Left ventricle myocardium superior (tissue), 1 donor: ENCODE results near the gene ANXA6. TPM values are rescaled to one million over a fixed set of nuclear protein-coding genes. Genes with fewer than 3 reads are reported as not detected.
A peak's percentile ranks its signal among the peaks of the same experiment; 100 is the strongest.

Experiments
- ATAC-seq: fragments of 200-7000 bp; cut with Tn5 transposase; one replicate; pipeline ENCODE4 v1.9.1; 2020; ENCODE audit warnings: mild to moderate bottlenecking, moderate library complexity
- DNase-seq: peaks from one replicate; pipeline ENCODE4 v3.0.0-alpha.2; 2020
- intact Hi-C: fragments of 100-400 bp; cut with micrococcal nuclease; formaldehyde crosslinking; loops from one replicate; pipeline ENCODE4 v1.11.0; 2022
- total RNA-seq: library from RNA; stranded (reverse); fragmentation: NEBNext Ultra II Directional; extraction: Animal tissue kit (Norgen Biotek cat#: 25700); gene quantifications from one replicate; pipeline ENCODE4 v1.2.1, GENCODE V29; 2021
- donor health status: DM: no; HTN: yes; CAD: no; lungs with severe emphysema.

The ANXA6 gene
- total RNA-seq, 1 donor from 2014 or later, result 214 TPM

DNA sequence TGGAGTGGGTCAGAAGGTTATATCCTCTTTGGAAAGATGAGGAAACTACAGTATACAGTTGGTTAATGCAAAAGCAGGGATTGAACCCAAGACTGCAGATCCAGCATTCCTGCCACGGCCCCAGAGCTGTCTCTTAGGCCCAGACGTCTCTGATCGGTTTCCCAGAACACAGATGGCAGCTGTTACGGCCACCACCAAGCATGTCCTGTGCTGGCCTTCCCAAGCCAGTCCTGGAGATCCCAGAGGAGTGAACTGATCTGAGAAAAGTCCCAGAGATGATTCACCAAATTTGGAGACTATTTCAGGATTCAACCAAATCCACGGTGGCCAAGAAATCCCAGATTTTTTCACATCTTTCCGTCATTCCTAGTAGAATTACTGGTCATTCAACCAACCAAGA is 96.8 kb downstream of the ANXA6 start:
- peak; percentile 10 for ATAC-seq

DNA sequence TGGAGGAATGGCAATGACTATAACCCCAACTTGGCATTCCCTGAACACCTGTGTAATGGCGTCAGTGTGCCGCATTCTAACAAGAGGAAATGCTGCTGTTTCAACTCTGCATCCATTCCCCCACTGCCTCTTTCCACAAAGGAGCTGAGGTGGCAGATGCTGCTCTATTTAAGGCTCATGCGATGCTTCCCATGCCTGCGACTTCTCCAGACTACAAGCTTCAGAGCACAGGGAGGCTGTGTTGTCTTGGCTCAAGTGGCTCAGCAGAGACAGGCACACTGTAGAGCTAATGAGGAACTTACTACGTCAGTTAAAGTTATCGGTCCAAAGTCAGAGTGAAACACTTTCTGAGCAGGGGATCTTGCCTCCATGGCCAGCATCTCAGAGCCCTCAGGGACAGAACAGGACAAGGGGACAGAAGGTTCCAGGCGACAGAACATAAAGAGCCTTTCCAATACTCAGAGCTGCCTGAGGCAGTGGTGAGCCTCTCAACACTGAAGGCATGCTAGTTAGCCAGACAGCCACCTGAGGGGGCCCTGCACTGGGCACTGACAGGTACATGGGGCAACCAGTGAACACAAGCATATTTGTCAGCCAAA is 98.6 kb downstream of the ANXA6 start:
- ATAC-seq (peak; percentile 21), DNase-seq (no peak)
- intact Hi-C loops, result loop anchor here (5.0 kb wide), 1 partner anchor 53 kb away; no protein-coding TSS in a partner anchor

More for the DNA sequence above, 96.8 kb downstream of the ANXA6 start:
- DNase-seq, result no peak
- intact Hi-C loops, result no loop called here

DNA sequence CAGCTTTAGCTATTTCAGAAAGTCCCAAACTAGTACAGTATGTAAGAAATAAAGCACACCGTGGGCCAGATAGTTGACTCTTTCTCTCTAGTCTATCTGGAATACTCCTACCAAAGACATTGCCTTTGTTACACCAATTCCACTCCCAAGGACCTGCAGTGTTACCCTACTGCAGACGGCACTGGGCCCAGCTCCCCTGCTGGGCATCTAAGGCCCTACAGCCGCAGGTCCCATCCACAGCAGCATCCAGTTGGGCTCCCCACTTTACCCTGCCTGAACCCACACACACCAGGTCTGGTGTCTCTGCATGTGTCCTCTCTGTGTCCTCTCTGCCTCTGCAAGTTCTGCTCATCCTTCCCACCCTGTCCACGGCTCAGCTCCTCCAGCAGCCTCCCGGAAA is 99.3 kb downstream of the ANXA6 start:
- intact Hi-C loops, result loop anchor here (5.0 kb wide), 1 partner anchor 54 kb away; no protein-coding TSS in a partner anchor
- no peak for ATAC-seq
- no peak for DNase-seq

DNA sequence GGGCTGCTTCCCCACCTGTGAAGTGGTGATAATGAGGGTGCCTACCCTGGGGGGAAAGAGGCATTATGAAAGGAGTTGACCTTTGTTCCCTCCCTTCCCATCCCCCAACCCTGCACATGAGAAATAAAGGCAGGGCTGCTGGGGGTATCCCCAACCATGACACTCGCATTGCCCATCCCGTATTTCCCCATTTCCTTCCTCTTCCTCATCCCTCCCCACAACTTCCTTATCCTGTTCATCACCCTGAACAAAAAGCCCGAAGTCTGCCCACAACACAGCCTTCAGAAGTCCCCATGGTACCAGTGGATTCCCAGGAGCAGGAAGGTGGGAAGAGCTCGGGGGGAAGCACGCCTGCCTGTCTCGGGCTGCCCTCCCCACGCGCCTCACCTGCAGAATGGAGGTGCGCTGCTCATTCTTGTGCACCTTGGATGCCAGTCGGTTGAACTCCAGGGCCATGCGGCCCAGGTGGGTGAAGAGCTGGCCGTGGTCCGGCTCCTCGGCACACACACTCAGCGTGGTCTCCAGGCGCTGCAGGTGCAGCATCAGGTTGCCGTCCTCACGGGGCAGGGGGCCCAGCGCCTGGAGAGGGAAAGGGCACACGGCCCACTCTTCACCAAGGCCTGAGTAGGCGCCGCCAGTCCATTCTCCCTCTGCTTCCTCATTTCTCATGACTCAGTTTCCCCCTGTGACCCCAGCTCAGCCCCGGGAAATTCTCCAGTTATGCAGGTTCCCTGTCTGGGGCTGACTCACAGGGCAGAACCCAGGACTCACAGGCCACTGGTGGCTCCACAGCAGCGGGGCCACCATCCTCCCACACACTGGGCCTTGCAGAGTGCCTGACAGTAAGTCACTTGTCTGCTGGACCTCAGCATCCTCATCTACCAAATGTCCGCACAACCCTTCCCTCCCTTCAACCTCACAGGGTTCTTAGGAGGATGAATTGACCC is 100.9 kb downstream of the ANXA6 start:
- ATAC-seq (no peak), DNase-seq (peak; percentile 17)
- intact Hi-C loops, result loop anchor here (5.0 kb wide), 1 partner anchor 56 kb away; no protein-coding TSS in a partner anchor

DNA sequence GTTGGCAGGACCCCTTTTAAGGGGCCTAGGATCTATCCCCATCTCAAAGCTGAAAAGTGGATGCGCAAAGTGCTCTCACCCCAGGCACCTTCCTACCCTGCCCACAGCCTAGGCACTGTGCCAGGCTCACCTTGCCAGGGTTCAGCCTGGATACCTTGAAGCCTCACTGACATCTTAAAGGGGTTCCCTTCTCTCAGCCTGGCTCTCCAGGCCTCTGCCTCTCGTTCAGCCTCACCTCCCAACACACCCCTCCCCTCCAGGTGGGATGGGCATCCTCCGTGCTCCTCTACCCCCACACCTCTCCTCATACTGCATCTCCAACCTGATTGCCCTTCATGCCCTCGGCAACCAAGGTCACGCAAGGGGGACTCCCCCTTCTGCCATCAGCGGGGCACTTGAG is 102.2 kb downstream of the ANXA6 start:
- intact Hi-C loops, result loop anchor here (5.0 kb wide), 1 partner anchor 57 kb away; no protein-coding TSS in a partner anchor
- DNase-seq (no peak), ATAC-seq (peak; percentile 1)

DNA sequence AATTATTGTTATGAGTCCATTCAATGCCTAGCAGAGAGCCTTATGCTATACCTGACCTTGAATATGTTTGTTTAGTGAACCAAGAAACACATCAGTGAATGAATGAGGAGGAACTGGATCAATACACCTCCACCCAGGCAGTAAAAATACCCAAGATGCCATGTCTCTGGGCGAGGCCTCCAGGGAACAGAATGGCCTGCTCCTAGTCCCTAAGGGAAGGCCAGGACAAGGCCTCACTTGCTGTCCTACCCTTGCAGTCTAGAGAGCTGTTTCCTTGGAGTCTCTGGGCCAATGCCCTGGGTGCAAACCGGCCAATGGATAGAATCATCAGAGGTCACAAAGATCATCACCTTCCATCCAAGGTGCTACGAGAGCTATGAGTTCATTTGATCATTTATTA is 102.9 kb downstream of the ANXA6 start:
- ATAC-seq (no peak), DNase-seq (no peak)
- intact Hi-C loops, result loop anchor here (5.0 kb wide), 1 partner anchor 58 kb away; no protein-coding TSS in a partner anchor

DNA sequence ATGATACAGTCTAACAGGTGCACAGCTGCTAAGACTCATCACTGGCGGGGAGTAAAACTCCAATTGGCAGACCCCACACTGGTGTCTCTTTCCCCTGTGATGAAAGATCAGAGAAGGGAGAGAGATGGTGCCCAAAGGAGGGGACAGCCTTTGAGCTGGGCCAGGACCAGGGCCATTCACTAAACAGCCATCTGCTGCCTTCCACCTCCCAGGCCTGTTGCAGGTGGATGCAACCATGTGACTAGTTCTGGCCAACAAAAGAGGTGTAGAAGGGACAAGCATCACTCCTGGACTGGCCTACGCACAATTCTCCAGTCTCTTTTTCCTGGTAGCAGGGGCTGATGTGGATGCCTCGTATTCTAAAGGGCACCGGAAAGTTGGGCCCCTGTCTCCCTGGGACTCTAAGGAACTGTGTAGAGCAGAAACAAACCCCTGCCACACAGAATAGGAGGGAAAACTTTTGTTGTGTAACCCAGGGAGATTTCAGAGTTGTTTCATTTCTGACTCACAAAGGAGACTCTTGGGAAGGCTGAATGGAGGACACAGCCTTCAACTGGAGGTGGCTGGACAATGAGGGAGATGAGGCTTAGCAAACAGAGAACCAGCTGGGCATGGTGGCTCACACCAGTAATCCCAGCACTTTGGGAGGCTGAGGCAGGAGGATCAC is 103.7 kb downstream of the ANXA6 start:
- intact Hi-C loops, result no loop called here
- DNase-seq (no peak), ATAC-seq (no peak)

DNA sequence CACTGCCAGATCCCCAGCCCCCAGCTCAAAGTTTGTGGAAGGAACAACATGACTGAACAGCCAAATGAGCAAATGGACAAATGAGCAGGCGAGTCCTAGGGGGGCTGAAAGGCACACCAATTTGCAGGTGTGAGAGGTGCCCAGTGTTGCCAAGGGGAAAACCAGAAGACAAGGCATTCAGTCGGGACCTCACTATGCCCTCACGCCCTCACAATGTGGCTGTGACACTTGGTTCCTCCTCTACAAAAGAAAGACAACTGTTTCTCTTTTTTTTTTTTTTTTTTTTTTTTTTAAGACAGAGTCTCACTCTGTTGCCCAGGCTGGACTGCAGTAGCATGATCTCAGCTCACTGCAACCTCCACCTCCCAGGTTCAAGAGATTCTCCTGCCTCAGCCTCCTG is 104.7 kb downstream of the ANXA6 start:
- intact Hi-C loops, result no loop called here
- no peak for ATAC-seq
- DNase-seq, result peak; percentile 5

DNA sequence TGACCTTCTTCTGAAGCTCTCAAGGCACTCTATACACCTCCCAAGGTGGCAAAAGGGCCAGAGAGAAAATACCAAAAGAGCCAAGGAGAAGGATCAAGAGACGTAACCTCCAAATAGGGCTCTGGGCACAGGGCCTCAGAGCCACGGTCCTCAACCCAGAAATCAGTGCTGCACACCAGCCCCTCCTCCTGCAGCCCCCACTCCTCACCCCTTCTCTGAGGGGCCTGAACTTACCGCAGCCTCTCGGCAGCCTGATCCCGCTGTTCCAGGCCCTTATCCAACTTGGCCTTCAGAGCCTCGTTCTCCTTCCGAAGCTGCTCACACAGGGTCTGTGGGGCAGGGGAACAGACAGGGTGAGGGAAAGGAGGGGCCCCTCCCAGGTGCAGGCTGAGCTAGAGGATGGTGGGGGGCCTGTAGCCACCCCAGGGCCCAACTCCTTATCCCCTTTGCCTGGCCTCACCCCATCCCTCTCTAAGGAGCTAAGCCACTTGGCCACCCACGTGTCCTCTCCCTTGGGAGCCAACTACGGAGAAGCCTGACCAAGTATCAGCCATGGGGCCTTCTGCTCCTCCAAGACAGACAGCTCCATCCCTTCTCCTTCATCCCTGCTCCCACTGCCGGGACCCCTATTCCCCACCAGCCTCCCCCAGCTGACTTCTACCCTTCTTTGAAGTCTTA is 105.5 kb downstream of the ANXA6 start:
- intact Hi-C loops, result no loop called here
- ATAC-seq (peak; percentile 11), DNase-seq (peak; percentile 34)

DNA sequence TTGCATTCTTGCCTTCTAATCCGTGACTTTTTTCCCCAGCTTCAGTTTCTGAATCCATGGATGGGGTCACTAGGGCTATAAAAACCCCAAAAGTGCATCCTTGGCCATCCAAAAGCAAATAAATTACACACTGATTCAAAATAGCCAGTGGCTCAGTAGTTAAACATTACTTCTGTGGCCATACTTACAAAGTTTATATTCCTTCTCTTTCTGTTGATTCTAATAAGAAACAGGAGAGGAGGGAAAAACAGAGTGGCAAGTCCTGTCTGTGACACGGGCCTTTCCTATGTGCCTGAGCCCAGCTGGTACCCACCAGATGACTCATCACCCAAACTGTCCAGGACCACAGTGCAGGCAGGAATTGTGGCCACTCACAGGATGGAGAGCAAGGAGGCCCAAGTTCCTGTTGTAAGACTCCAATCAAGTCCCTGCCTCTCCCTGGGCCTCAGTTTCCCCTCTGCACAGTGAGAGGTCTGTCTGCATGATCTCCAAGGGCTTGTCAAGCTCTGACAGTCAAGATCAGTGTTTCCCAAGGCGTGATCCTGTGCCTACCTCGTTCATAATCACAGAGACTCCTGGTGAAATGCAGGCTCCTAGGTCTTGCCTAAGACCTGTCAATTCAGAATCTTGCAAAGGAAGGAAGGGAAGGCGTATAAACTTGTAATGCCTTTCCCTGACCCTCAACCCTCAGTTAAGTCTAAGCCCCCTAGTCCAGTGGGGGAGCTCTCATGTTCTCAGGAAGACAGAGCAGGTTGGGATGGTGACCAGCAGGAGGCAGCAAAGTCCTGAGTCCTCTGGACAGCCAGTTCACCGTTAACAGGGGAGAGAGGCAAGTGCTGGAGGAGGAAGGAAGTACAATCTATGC is 106.3 kb downstream of the ANXA6 start:
- DNase-seq (peak; percentile 88), ATAC-seq (peak; percentile 82)
- intact Hi-C loops, result no loop called here

Other genes with a start within 250 kb of the ANXA6 start
- 537 TPM for gene GPX3, start 137.2 kb downstream of the ANXA6 start, total RNA-seq
- 137 TPM for gene TNIP1, start 76.7 kb downstream of the ANXA6 start, total RNA-seq
- gene CCDC69, start 66.3 kb upstream of the ANXA6 start, total RNA-seq, result 178 TPM
- gene GM2A, start 95.4 kb upstream of the ANXA6 start, total RNA-seq, result 32.1 TPM
- not detected for gene SLC36A3, start 146.0 kb upstream of the ANXA6 start, total RNA-seq
- gene SLC36A2, start 189.8 kb upstream of the ANXA6 start, total RNA-seq, result 0.22 TPM